WTC11 (cell line): ENCODE results near the gene TMEM150A. TPM values are rescaled to one million over a fixed set of nuclear protein-coding genes. Genes with fewer than 3 reads are reported as not detected.
A peak's percentile ranks its signal among the peaks of the same experiment; 100 is the strongest.

Experiments used
- ATAC-seq: fragments of 200-7000 bp; cut with Tn5 transposase; 2 replicates; pipeline ENCODE4 v1.10.0; 2021; ENCODE audit warnings: mild to moderate bottlenecking, moderate library complexity
- CTCF ChIA-PET: fragments of 300-600 bp; sonication (Branson Sonifier 250); formaldehyde crosslinking; loops from one replicate; lab custom pipeline; 2021; ENCODE audit warnings: antibody characterized with exemption; lab: Charles Lee
- POLR2A ChIA-PET: fragments of 350-600 bp; sonication (Branson Sonifier 250); formaldehyde crosslinking; loops from one replicate; lab custom pipeline; 2021; ENCODE audit warnings: antibody characterized with exemption; lab: Charles Lee
- DNase-seq: peaks from one replicate; pipeline ENCODE4 v3.0.0; 2021; ENCODE audit warnings: low spot score
- H3K27ac Mint-ChIP-seq: 2 replicates; pipeline ENCODE4 v1.8.0; 2021; ENCODE audit warnings: mixed read lengths
- H3K27me3 Mint-ChIP-seq: 2 replicates; pipeline ENCODE4 v1.8.0; 2021; ENCODE audit warnings: low read depth, mild to moderate bottlenecking, moderate library complexity, mixed read lengths
- H3K36me3 Mint-ChIP-seq: 2 replicates; pipeline ENCODE4 v1.8.0; 2021; ENCODE audit warnings: mixed read lengths
- H3K4me1 Mint-ChIP-seq: 2 replicates; pipeline ENCODE4 v1.8.0; 2022; ENCODE audit warnings: mixed read lengths
- H3K4me3 Mint-ChIP-seq: 2 replicates; pipeline ENCODE4 v1.8.0; 2021; ENCODE audit warnings: mild to moderate bottlenecking, moderate library complexity, mixed read lengths
- H3K9me3 Mint-ChIP-seq: 2 replicates; pipeline ENCODE4 v1.8.0; 2021; ENCODE audit warnings: mixed read lengths
- AR ChIP-seq: fragments of 250-450 bp; sonication (Bioruptor Pico); IDR thresholded peaks from 2 replicates; pipeline ENCODE4 v1.9.0; 2021; ENCODE audit warnings: mild to moderate bottlenecking
- CREB1 ChIP-seq: sonication (generic); formaldehyde crosslinking; IDR thresholded peaks from 2 replicates; pipeline ENCODE4 v1.8.0; 2023; ENCODE audit warnings: mild to moderate bottlenecking, missing genetic modification reagents
- ELF4 ChIP-seq: sonication (generic); formaldehyde crosslinking; IDR thresholded peaks from 2 replicates; pipeline ENCODE4 v1.8.1; 2022; ENCODE audit warnings: low read depth, mild to moderate bottlenecking, moderate library complexity, missing genetic modification reagents
- EMX1 ChIP-seq: fragments of 250-450 bp; sonication (Bioruptor Pico); IDR thresholded peaks from 2 replicates; pipeline ENCODE4 v1.8.0; 2021; ENCODE audit warnings: mild to moderate bottlenecking
- ERG ChIP-seq: fragments of 250-450 bp; sonication (Bioruptor Pico); IDR thresholded peaks from 2 replicates; pipeline ENCODE4 v1.8.0; 2021; ENCODE audit warnings: mild to moderate bottlenecking
- GTF2I ChIP-seq: fragments of 250-450 bp; sonication (Bioruptor Pico); conservative IDR thresholded peaks from 2 replicates; pipeline ENCODE4 v1.4.0; 2021; ENCODE audit warnings: mild to moderate bottlenecking
- KAT7 ChIP-seq: sonication (generic); formaldehyde crosslinking; IDR thresholded peaks from 2 replicates; pipeline ENCODE4 v1.8.1; 2023; ENCODE audit warnings: missing genetic modification reagents, mild to moderate bottlenecking, borderline replicate concordance
- MLX ChIP-seq: sonication (generic); formaldehyde crosslinking; IDR thresholded peaks from 2 replicates; pipeline ENCODE4 v1.8.1; 2023; ENCODE audit warnings: mild to moderate bottlenecking, missing genetic modification reagents, moderate library complexity
- NFYB ChIP-seq: sonication (generic); formaldehyde crosslinking; conservative IDR thresholded peaks from 2 replicates; pipeline ENCODE4 v1.8.0; 2022; ENCODE audit warnings: low read depth, missing genetic modification reagents
- PRDM15 ChIP-seq: sonication (generic); formaldehyde crosslinking; IDR thresholded peaks from 2 replicates; pipeline ENCODE4 v1.8.0; 2022; ENCODE audit warnings: missing genetic modification reagents
- RELA ChIP-seq: sonication (generic); formaldehyde crosslinking; IDR thresholded peaks from 2 replicates; pipeline ENCODE4 v1.8.1; 2022; ENCODE audit warnings: missing genetic modification reagents, mild to moderate bottlenecking, borderline replicate concordance
- RORB ChIP-seq: fragments of 250-450 bp; sonication (Bioruptor Pico); IDR thresholded peaks from 2 replicates; pipeline ENCODE4 v1.9.0; 2021; ENCODE audit warnings: mild to moderate bottlenecking
- ZBTB21 ChIP-seq: sonication (generic); formaldehyde crosslinking; IDR thresholded peaks from 2 replicates; pipeline ENCODE4 v1.8.1; 2023; ENCODE audit warnings: mild to moderate bottlenecking, missing genetic modification reagents, borderline replicate concordance
- ZMAT4 ChIP-seq: fragments of 250-450 bp; sonication (Bioruptor Pico); IDR thresholded peaks from 2 replicates; pipeline ENCODE4 v1.9.0; 2021; ENCODE audit warnings: mild to moderate bottlenecking
- ZNF138 ChIP-seq: sonication (generic); formaldehyde crosslinking; conservative IDR thresholded peaks from 2 replicates; pipeline ENCODE4 v1.8.1; 2022; ENCODE audit warnings: mild to moderate bottlenecking, moderate library complexity, missing genetic modification reagents
- ZNF396 ChIP-seq: fragments of 250-450 bp; sonication (Bioruptor Pico); IDR thresholded peaks from 2 replicates; pipeline ENCODE4 v1.8.0; 2021; ENCODE audit warnings: mild to moderate bottlenecking, moderate library complexity, borderline replicate concordance
- ZNF416 ChIP-seq: fragments of 250-450 bp; sonication (Bioruptor Pico); IDR thresholded peaks from 2 replicates; pipeline ENCODE4 v1.9.0; 2021; ENCODE audit warnings: mild to moderate bottlenecking, inconsistent platforms
- ZNF423 ChIP-seq: fragments of 250-450 bp; sonication (Bioruptor Pico); IDR thresholded peaks from 2 replicates; pipeline ENCODE4 v2.1.2; 2022; ENCODE audit warnings: mild to moderate bottlenecking, moderate library complexity
- total RNA-seq: library from RNA; stranded (reverse); gene quantifications from 3 replicates; pipeline ENCODE4 v1.2.3, GENCODE V29; 2021
- TF ChIP-seq, protein P1 (sequence below): sonication (generic); formaldehyde crosslinking; IDR thresholded peaks from 2 replicates; pipeline ENCODE4 v1.8.1; 2022; ENCODE audit warnings: mild to moderate bottlenecking, moderate library complexity, missing genetic modification reagents

Gene TMEM150A
- total RNA-seq, 1 experiment from 2014 or later, result 20.9 TPM

GRCh38 chr2:85577386-85578242 is 24.9 kb downstream of the TMEM150A start, which contains the start of gene VAMP8:
VAMP8 (plus strand) TSS chr2:85577586; CDS start chr2:85577647, 61 bp downstream.
- H3K4me3 Mint-ChIP-seq, result peak within 1 kb of the TSS; percentile 79
- TF ChIP-seq ERG (CRISPR knock-in tag) (no peak), PRDM15 (CRISPR knock-in tag) (peak; percentile 74)
- TF ChIP-seq, all 79 proteins: peak for 1
- Mint-ChIP-seq H3K9me3 (no peaks in the 10 kb centered on the region), H3K27me3 (peaks cover 15% of the 10 kb centered on the region), H3K36me3 (0 out of 2 replicates have a peak, but pooled peaks cover 3% of the 10 kb centered on the region), H3K4me1 (peaks cover 35% of the 10 kb centered on the region), H3K27ac (peak within 1 kb of the TSS; percentile 64)
- CTCF ChIA-PET, result interaction anchor here (0.7 to 2.1 kb wide), 7 partner anchors 15 to 290 kb away, joined by 3 to 12 read pairs (median 5); partner anchors contain the start of gene RNF181
- DNase-seq (peak; percentile 84), ATAC-seq (peak; percentile 91)
- POLR2A ChIA-PET, result interaction anchor here (0.6 to 1.9 kb wide), 8 partner anchors 10 to 231 kb away, joined by 3 to 9 read pairs (median 5); partner anchors contain the start of genes C2orf68 and MAT2A

- CTCF ChIA-PET, result interaction anchor here (0.7 to 2.1 kb wide), 6 partner anchors 15 to 291 kb away, joined by 3 to 12 read pairs (median 6); partner anchors contain the start of gene RNF181
- ATAC-seq, result no peak
- Mint-ChIP-seq H3K9me3 (no peaks in the 10 kb centered on the region), H3K36me3 (0 out of 2 replicates have a peak, but pooled peaks cover 3% of the 10 kb centered on the region)
- TF ChIP-seq ELF4 (CRISPR knock-in tag) (no peak), ZNF416 (CRISPR knock-in tag) (no peak), CREB1 (no peak), ZMAT4 (CRISPR knock-in tag) (no peak)
- TF ChIP-seq, all 79 proteins: peak for 0
- DNase-seq, result no peak
- H3K4me3 Mint-ChIP-seq, result peak overlapping the region; percentile 79
- peaks cover 20% of the 10 kb centered on the region for H3K27me3 Mint-ChIP-seq
- H3K27ac Mint-ChIP-seq, result peak overlapping the region; percentile 64; the same call in 1 of the 2 replicates
- peaks cover 38% of the 10 kb centered on the region for H3K4me1 Mint-ChIP-seq
- POLR2A ChIA-PET, result interaction anchor here (0.6 to 1.9 kb wide), 7 partner anchors 9 to 231 kb away, joined by 3 to 9 read pairs (median 5); partner anchors contain the start of genes C2orf68 and MAT2A
These were observed 25.5 kb downstream of the TMEM150A start for GRCh38 chr2:85577063-85577385.

GRCh38 chr2:85575739-85576138 is 26.8 kb downstream of the TMEM150A start:
- ChIA-PET CTCF (interaction anchor here (0.6 kb wide), 1 partner anchor 309 kb away, joined by 3 read pairs; no protein-coding TSS in a partner anchor), POLR2A (interaction anchor here (0.6 to 0.7 kb wide), 2 partner anchors 16 to 24 kb away, joined by 3 to 4 read pairs; no protein-coding TSS in a partner anchor)
- H3K27ac Mint-ChIP-seq, result no peak overlapping the region
- H3K9me3 Mint-ChIP-seq, result no peaks in the 10 kb centered on the region
- peaks cover 33% of the 10 kb centered on the region for H3K27me3 Mint-ChIP-seq
- H3K36me3 Mint-ChIP-seq, result no peaks in the 10 kb centered on the region
- DNase-seq (no peak), ATAC-seq (no peak)
- H3K4me3 Mint-ChIP-seq, result no peak overlapping the region
- H3K4me1 Mint-ChIP-seq, result peaks cover 38% of the 10 kb centered on the region
- TF ChIP-seq MLX (CRISPR knock-in tag), result no peak
- no peak for TF ChIP-seq RORB
- TF ChIP-seq ZNF138 (CRISPR knock-in tag), result no peak
- TF ChIP-seq ZNF423 (CRISPR knock-in tag), result no peak
- TF ChIP-seq ZBTB21 (CRISPR knock-in tag), result no peak
- TF ChIP-seq GTF2I (CRISPR knock-in tag), result no peak
- TF ChIP-seq, protein P1, sequence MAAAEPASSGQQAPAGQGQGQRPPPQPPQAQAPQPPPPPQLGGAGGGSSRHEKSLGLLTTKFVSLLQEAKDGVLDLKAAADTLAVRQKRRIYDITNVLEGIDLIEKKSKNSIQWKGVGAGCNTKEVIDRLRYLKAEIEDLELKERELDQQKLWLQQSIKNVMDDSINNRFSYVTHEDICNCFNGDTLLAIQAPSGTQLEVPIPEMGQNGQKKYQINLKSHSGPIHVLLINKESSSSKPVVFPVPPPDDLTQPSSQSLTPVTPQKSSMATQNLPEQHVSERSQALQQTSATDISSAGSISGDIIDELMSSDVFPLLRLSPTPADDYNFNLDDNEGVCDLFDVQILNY (CRISPR knock-in tag), result no peak
- TF ChIP-seq NFYB (CRISPR knock-in tag), result no peak
- no peak for TF ChIP-seq EMX1 (CRISPR knock-in tag)
- no peak for TF ChIP-seq ZNF396 (CRISPR knock-in tag)
- no peak for TF ChIP-seq AR
- no peak for TF ChIP-seq RELA (CRISPR knock-in tag)
- TF ChIP-seq ZMAT4 (CRISPR knock-in tag), result no peak
- no peak for TF ChIP-seq KAT7
